VCaP (cell line): ENCODE results near the gene GPR39.

ENCODE experiments used
- H3K27ac ChIP-seq: fragments of 450-650 bp; 2 replicates; pipeline ENCODE4 v1.5.1; 2017
- CTCF ChIP-seq: fragments of 450-650 bp; conservative IDR thresholded peaks from 2 replicates; pipeline ENCODE4 v1.5.1; 2017; ENCODE audit warnings: mild to moderate bottlenecking, moderate library complexity

GPR39 gene

DNA sequence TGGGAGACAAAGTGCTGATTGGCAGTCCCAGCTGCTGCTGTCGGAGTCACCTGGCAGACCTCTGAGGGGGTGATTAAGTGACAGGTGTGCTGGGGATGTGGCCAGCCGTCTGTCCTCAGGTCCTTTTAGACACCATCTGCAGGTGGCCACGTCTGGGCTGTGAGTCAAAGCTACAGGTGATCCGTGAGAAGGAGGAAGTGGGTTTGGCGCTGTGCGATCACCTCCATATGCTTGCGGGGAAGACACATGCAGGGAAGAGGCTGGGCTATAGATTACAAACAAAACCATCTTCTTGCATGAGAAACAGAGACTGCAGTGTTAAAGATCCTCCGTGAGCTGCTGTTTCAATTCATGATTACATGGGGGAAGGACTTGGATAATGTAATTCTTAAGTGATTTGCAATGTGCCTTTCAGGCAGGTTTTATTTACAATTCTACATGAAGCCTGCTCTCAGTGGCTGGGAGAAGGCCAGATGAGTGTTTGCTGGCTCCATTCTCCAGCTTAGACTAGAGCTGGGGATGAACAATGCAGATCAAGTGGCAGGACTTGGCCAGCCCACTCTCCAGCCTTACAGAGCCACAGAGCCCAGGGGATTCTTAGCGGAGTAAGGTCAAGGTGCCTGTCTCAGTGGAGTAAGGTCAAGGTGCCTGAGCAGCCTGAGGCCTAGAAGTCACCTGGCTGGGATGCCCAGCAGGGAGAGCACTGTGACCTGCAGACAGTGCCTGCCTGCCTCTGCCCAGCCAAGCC is 165.6 kb downstream of the GPR39 start:
- TF ChIP-seq CTCF, result no peak
- no peak overlapping the region for H3K27ac ChIP-seq

GRCh38 chr2:132583666-132584360 is 167.2 kb downstream of the GPR39 start:
- H3K27ac ChIP-seq, result no peak overlapping the region

DNA sequence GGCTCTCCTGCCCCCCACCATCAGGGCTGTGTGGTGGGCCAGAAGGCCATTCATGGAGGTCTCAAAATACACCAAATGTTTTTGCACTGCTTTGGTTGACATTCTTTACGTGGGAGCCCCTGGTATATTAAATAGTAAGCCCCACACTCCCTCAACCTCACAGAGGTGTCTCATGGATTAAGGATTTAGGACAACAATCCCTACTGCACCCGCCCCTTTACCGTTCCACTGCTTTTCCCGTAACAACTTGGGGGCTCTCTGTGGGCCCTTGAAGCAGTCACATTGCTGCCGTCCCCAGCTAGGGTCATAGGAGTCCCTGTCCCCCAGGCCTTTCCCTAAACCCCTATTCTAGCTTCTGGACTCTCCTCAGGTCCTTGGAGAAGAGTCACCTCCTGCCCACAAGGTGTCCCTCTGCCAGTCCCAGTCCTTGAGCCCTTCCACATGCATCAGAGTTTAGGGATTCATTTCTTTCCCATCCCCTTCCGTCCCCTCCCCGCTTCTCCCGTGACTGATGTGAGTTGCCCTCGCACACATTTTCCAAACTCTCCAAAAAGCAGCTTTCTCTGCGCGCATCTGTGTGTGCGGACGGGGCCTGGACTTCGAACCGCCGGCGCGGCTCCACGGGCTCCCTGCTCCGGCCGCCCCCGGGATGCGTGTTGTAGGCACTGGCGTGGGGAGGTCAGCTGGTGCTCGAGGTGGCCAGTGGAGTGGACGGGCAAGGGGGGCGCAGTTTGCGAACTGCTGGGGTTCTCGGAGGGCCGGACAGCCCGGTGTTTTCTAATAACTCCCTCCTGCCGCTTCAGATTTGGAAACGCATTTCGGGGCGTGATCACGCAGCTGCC is 168.6 kb downstream of the GPR39 start:
- TF ChIP-seq CTCF, result no peak
- H3K27ac ChIP-seq, result no peak overlapping the region

More at GRCh38 chr2:132583666-132584360, 167.2 kb downstream of the GPR39 start:
- no peak for TF ChIP-seq CTCF

DNA sequence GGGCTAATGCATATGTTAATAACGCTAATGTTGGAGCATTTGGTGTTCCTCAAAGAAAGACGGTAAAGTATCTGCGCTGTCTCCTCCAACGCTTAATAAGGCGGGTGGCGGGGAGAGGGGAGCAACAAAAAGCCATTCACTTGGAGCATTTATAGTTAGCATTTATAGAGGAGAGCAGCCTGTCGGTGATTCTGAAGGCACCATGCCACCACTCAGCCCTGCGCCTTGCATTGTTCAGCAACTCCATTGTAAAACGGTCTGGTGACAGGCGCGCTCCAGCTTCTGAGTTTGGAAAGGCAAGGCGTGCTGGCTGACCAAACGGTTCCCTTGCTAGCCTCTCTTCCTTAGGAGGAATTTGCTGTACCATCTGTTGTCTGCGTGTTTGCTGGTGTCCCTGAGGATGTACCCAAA is 169.5 kb downstream of the GPR39 start:
- no peak for TF ChIP-seq CTCF
- H3K27ac ChIP-seq, result no peak overlapping the region

- no peak overlapping the region for H3K27ac ChIP-seq
- no peak for TF ChIP-seq CTCF
Measured at GRCh38 chr2:132586835-132587234, 170.2 kb downstream of the GPR39 start.

- TF ChIP-seq CTCF, result no peak
Measured at GRCh38 chr2:132588576-132588975, 172.0 kb downstream of the GPR39 start.

More at GRCh38 chr2:132588576-132588975, 172.0 kb downstream of the GPR39 start:
- no peak overlapping the region for H3K27ac ChIP-seq
